ENCODE measurements around the gene C19orf44.
"Not testable (repeated sequence)": the region's sequence is repeated elsewhere in the genome, so short reads cannot be mapped to it uniquely, and the experiment has no call there.

The C19orf44 gene

DNA sequence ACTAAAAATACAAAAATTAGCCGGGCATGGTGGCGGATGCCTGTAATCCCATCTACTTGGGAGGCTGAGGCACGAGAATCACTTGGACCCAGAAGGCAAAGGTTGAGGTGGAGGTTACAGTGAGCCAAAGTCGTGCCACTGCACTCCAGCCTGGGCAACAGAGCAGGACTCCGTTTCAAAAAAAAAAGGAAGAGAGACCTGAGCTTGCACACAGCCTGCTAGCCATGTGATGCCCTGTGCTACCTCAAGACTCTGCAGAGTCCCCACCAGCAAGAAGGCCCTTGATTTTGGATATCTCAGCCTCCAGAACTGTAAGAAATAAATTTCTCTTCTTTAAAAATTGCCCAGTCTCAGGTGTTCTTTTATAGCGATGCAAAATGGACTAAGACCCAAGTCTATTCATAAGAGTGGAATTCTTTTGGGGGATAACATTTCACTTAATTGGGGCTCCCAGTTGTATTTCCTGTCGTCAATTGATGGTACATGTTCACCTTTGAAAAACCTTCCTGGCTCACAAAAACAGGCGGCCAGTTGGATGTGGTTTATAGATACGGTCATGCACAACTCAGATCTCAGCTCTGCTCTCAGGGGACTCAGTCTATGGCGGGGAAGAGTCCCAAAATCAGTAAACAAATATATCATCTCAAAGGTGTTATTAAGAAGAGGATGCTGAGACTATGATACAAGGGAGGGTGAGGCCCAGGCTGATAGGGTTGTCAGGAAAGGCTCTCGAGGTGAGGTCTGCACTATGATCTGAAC lies 48.5 kb downstream of the C19orf44 start:
- no peak for TF ChIP-seq CTCF (IDR thresholded peaks at IDR 0.05; ENCODE audit: low read depth, low read length)
- no peak for DNase-seq (ENCODE audit: low read depth in 2 of 2)
- no peak overlapping the region for H3K4me3 ChIP-seq (replicated peaks in 1 of 2; ENCODE audit: low read depth in 2 of 2, low read length in 2 of 2)

- H3K4me3 ChIP-seq (replicated peaks in 1 of 2; ENCODE audit: low read depth in 2 of 2, low read length in 2 of 2): no peak overlapping the region
- no peak for TF ChIP-seq CTCF (IDR thresholded peaks at IDR 0.05; ENCODE audit: low read depth, low read length)
Measured at GRCh38 chr19:16548956-16549355, 52.8 kb downstream of the C19orf44 start.

GRCh38 chr19:16551902-16552301 lies 55.7 kb downstream of the C19orf44 start:
- H3K4me3 ChIP-seq (replicated peaks in 1 of 2; ENCODE audit: low read depth in 2 of 2, low read length in 2 of 2); DNase-seq (ENCODE audit: low read depth in 2 of 2): not testable (repeated sequence)

More at GRCh38 chr19:16548956-16549355, 52.8 kb downstream of the C19orf44 start:
- no peak for DNase-seq (ENCODE audit: low read depth in 2 of 2)

DNA sequence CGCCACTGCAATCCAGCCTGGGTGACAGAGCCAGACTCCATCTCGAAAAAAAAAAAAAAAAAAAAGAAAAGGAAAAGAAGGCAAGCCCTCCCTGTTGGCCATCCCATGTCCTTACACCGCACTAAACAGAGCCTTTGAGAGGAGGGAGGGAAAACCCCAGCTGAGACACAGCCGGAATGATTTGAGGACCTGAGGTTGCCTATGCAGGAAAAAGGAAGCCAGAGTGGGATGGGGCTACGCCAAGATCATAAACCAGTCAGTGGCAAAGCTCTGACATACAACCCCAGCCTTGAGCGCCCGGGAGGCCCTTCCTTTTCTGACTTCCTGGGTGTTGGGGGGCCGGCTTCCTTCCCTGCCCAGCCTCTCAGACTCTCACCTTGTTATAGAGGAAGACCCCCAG lies 58.6 kb downstream of the C19orf44 start:
- no peak overlapping the region for H3K4me3 ChIP-seq (replicated peaks in 1 of 2; ENCODE audit: low read depth in 2 of 2, low read length in 2 of 2)
- no peak for TF ChIP-seq CTCF (IDR thresholded peaks at IDR 0.05; ENCODE audit: low read depth, low read length)
- no peak for DNase-seq (ENCODE audit: low read depth in 2 of 2)

- TF ChIP-seq CTCF (IDR thresholded peaks at IDR 0.05; ENCODE audit: low read depth, low read length): no peak
Measured at GRCh38 chr19:16559780-16560276, 63.6 kb downstream of the C19orf44 start.

DNA sequence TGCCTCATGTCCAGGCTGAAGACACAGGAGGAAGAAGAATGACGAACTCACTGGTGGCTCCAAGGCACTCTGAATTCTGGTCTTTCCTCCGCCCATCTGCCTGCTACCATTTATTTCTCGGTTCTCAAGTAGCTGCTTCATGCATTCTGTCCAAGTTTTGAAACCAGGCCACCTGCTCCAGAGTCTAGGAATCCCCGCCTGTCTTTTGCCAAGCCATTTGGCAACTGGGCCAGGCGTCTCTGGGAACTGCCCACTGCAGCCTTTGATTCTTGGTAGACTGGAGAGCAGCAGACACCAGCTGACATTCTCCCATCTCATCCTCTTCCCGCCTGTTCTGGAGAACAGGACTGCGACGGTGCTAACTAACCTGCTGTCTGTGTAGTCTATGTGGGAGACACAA lies 65.2 kb downstream of the C19orf44 start:
- H3K4me3 ChIP-seq (replicated peaks in 1 of 2; ENCODE audit: low read depth in 2 of 2, low read length in 2 of 2): no peak overlapping the region
- no peak for TF ChIP-seq CTCF (IDR thresholded peaks at IDR 0.05; ENCODE audit: low read depth, low read length)
- no peak for DNase-seq (ENCODE audit: low read depth in 2 of 2)

More at GRCh38 chr19:16559780-16560276, 63.6 kb downstream of the C19orf44 start:
- DNase-seq (ENCODE audit: low read depth in 2 of 2): no peak
- H3K4me3 ChIP-seq (replicated peaks in 1 of 2; ENCODE audit: low read depth in 2 of 2, low read length in 2 of 2): no peak overlapping the region

- no peak for DNase-seq (ENCODE audit: low read depth in 2 of 2)
- TF ChIP-seq CTCF (IDR thresholded peaks at IDR 0.05; ENCODE audit: low read depth, low read length): no peak
- no peak overlapping the region for H3K4me3 ChIP-seq (replicated peaks in 1 of 2; ENCODE audit: low read depth in 2 of 2, low read length in 2 of 2)
Measured at GRCh38 chr19:16562608-16563025, 66.4 kb downstream of the C19orf44 start.

Data from cardiac fibroblast (primary cell).